ENCODE measurements around the gene TBATA. TPM values are rescaled to one million over a fixed set of nuclear protein-coding genes. Genes with fewer than 3 reads are reported as not detected.

The TBATA gene
- total RNA-seq, 1 experiment from 2014 or later, result not detected

DNA sequence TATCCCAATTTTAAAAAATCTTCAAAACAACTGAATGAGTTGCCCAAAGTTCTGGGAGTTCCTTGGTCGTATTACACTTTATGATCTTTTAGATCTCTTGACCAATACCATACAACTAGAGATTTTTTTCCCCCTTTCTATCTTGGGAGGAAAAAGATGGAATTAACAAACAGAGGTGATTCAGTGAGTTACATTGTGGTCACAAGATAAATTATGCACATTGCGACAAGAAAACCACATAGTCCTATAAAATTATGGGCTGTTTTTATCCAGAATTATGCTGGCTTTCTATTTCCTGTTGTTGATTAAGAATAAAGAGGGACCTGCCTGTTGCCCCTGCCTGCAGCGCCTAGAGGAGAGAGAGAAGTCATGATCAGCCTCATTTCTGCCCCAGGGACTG lies 22.4 kb upstream of the TBATA start:
- no TSS peak for BruUV-seq (replicated peaks)
- TF ChIP-seq, protein P1, sequence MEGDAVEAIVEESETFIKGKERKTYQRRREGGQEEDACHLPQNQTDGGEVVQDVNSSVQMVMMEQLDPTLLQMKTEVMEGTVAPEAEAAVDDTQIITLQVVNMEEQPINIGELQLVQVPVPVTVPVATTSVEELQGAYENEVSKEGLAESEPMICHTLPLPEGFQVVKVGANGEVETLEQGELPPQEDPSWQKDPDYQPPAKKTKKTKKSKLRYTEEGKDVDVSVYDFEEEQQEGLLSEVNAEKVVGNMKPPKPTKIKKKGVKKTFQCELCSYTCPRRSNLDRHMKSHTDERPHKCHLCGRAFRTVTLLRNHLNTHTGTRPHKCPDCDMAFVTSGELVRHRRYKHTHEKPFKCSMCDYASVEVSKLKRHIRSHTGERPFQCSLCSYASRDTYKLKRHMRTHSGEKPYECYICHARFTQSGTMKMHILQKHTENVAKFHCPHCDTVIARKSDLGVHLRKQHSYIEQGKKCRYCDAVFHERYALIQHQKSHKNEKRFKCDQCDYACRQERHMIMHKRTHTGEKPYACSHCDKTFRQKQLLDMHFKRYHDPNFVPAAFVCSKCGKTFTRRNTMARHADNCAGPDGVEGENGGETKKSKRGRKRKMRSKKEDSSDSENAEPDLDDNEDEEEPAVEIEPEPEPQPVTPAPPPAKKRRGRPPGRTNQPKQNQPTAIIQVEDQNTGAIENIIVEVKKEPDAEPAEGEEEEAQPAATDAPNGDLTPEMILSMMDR (IDR thresholded peaks at IDR 0.05; ENCODE audit: unreplicated experiment), result no peak
- DNase-seq, result no peak
- H3K9me3 Mint-ChIP-seq (ENCODE audit: low read depth, unreplicated experiment), result no peaks in the 10 kb centered on the region
- no peaks in the 10 kb centered on the region for H3K36me3 Mint-ChIP-seq (ENCODE audit: insufficient read depth, unreplicated experiment)
- H3K4me1 Mint-ChIP-seq (ENCODE audit: low read depth, unreplicated experiment), result peaks cover 15% of the 10 kb centered on the region
- H3K27me3 Mint-ChIP-seq (ENCODE audit: unreplicated experiment), result peaks cover 41% of the 10 kb centered on the region
- H3K4me3 Mint-ChIP-seq (ENCODE audit: low read depth, unreplicated experiment), result no peak overlapping the region
- intact Hi-C loops (cut with micrococcal nuclease; ENCODE audit: unreplicated experiment), result no loop called here
- CTCF ChIA-PET, result no interaction called here
- no peak overlapping the region for H3K27ac Mint-ChIP-seq (ENCODE audit: unreplicated experiment)

DNA sequence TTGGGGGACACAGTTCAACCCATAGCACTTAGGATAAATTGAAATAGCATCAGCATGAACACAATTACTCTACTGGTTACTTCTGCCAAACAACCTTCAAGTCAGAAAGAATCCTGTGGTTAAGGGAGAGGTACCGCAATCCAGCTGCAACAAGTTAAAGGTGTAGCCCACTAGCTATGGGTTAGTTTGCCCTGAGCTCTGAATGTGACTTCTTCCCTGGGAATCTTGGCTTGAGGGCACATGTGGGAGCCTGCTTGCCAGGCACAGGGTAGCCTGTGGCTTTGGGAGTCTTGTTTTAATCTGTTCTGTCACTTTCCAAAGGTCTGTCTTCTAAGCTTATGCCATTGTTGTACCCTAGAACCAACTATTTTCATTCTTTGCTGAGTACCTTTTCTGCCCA lies 21.7 kb upstream of the TBATA start:
- CTCF ChIA-PET, result interaction anchor here (0.6 kb wide), 1 partner anchor 13 kb away, joined by 3 read pairs; no protein-coding TSS in a partner anchor

DNA sequence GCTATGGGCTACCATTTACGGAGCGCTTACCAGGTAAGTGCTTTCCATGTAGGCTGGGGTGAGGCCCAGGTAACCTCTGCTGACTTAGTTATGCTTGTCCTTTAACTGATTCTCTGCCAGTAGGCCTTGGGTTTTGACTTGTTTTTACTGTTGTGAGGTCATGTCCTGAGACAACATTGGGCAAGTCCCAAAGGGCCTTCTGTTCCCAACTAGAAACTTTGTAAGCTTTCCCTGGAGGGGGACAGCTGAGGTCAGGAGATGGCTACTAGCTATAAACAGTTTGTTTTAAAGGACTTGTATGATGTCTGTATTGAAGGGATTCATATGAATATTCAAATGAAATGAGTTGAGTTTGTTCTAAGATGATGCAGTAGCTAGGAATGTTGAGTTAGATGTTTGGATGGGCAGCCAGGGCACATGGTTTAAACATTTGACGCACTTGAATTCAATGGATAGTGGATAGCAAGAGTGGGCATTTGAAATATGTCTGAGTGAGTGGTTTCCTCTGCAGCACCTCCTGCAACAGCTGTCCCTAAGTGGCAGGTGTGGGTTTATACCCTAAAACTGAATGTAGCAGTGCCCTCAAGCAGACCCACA lies 20.5 kb upstream of the TBATA start:
- H3K9me3 Mint-ChIP-seq (ENCODE audit: low read depth, unreplicated experiment), result no peaks in the 10 kb centered on the region
- intact Hi-C loops (cut with micrococcal nuclease; ENCODE audit: unreplicated experiment), result no loop called here
- no peak overlapping the region for H3K27ac Mint-ChIP-seq (ENCODE audit: unreplicated experiment)
- peaks cover 43% of the 10 kb centered on the region for H3K27me3 Mint-ChIP-seq (ENCODE audit: unreplicated experiment)
- no peak overlapping the region for H3K4me3 Mint-ChIP-seq (ENCODE audit: low read depth, unreplicated experiment)
- H3K36me3 Mint-ChIP-seq (ENCODE audit: insufficient read depth, unreplicated experiment), result no peaks in the 10 kb centered on the region
- TF ChIP-seq, protein P1 (IDR thresholded peaks at IDR 0.05; ENCODE audit: unreplicated experiment), result no peak
- H3K4me1 Mint-ChIP-seq (ENCODE audit: low read depth, unreplicated experiment), result peaks cover 15% of the 10 kb centered on the region
- BruUV-seq (replicated peaks), result no TSS peak
- CTCF ChIA-PET, result no interaction called here
- DNase-seq, result no peak

More for the DNA sequence above, 21.7 kb upstream of the TBATA start:
- no peaks in the 10 kb centered on the region for H3K9me3 Mint-ChIP-seq (ENCODE audit: low read depth, unreplicated experiment)
- H3K27ac Mint-ChIP-seq (ENCODE audit: unreplicated experiment), result no peak overlapping the region
- BruUV-seq (replicated peaks), result no TSS peak
- DNase-seq, result no peak
- TF ChIP-seq, protein P1 (IDR thresholded peaks at IDR 0.05; ENCODE audit: unreplicated experiment), result no peak
- intact Hi-C loops (cut with micrococcal nuclease; ENCODE audit: unreplicated experiment), result no loop called here
- no peak overlapping the region for H3K4me3 Mint-ChIP-seq (ENCODE audit: low read depth, unreplicated experiment)
- H3K4me1 Mint-ChIP-seq (ENCODE audit: low read depth, unreplicated experiment), result peaks cover 15% of the 10 kb centered on the region
- no peaks in the 10 kb centered on the region for H3K36me3 Mint-ChIP-seq (ENCODE audit: insufficient read depth, unreplicated experiment)
- peaks cover 41% of the 10 kb centered on the region for H3K27me3 Mint-ChIP-seq (ENCODE audit: unreplicated experiment)

DNA sequence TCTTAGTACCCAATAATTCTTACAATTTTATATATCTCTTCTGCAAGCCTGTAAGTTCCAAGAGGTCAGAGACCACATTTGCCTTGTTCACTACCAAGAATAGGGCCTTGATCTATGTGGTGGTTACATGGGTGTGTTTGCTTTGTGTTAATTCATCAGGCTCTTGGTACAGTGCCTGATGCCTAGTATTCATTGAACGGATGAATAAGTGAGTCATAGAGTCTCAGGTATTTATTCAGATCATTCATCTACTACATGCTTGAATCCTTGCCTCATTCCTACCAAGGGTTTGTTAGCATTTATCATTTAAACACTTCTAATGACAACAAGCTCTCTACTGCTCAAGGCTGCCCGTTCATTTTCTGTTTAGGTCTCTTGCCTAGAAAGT lies 19.2 kb upstream of the TBATA start:
- BruUV-seq (replicated peaks), result no TSS peak
- Mint-ChIP-seq H3K9me3 (ENCODE audit: low read depth, unreplicated experiment) (no peaks in the 10 kb centered on the region), H3K27me3 (ENCODE audit: unreplicated experiment) (peaks cover 49% of the 10 kb centered on the region), H3K4me1 (ENCODE audit: low read depth, unreplicated experiment) (peaks cover 15% of the 10 kb centered on the region), H3K36me3 (ENCODE audit: insufficient read depth, unreplicated experiment) (no peaks in the 10 kb centered on the region), H3K27ac (ENCODE audit: unreplicated experiment) (no peak overlapping the region), H3K4me3 (ENCODE audit: low read depth, unreplicated experiment) (no peak overlapping the region)
- TF ChIP-seq, protein P1 (IDR thresholded peaks at IDR 0.05; ENCODE audit: unreplicated experiment), result no peak
- CTCF ChIA-PET, result no interaction called here
- DNase-seq, result no peak
- intact Hi-C loops (cut with micrococcal nuclease; ENCODE audit: unreplicated experiment), result no loop called here

All from Calu3 (cell line).